HCT116 (cell line): ENCODE data around the gene MAP1LC3B2. TPM values are rescaled to one million over a fixed set of nuclear protein-coding genes. Genes with fewer than 3 reads are reported as not detected.

Experiments
- ATAC-seq: fragments of 200-7000 bp; cut with Tn5 transposase; 2 replicates; pipeline ENCODE4 v1.9.1; 2020; ENCODE audit warnings: mild to moderate bottlenecking, moderate library complexity
- BruUV-seq: library from RNA; stranded (reverse); fragments of 400-500 nt; replicated peaks from 2 replicates; lab custom pipeline; 2021; lab: Mats Ljungman, UMichigan
- CTCF ChIA-PET: fragments of 300-600 bp; sonication (Branson Sonifier 250); formaldehyde crosslinking; loops from one replicate; lab custom pipeline; 2021; ENCODE audit warnings: antibody characterized with exemption; lab: Charles Lee
- POLR2A ChIA-PET: fragments of 300-600, 350-600 bp; sonication (Branson Sonifier 250); formaldehyde crosslinking; loops from one replicate; lab custom pipeline; 2021; ENCODE audit warnings: antibody characterized with exemption; lab: Charles Lee
- RAD21 ChIA-PET, 2 experiments: fragments of 300-600 bp; sonication (Branson Sonifier 250); formaldehyde crosslinking; loops; one replicate each; lab custom pipeline; 2023; ENCODE audit warnings: low total read pairs in 2 of 2; ENCODE audit not compliant: uncharacterized antibody in 2 of 2, unreplicated experiment in 2 of 2, low non-redundant PET in 1 of 2; lab: Charles Lee
- DNase-seq: peaks from one replicate; pipeline ENCODE4 v3.0.0-alpha.2; 2010; ENCODE audit warnings: low read depth, low spot score
- H2AFZ ChIP-seq: fragments of 200-600 bp; shearing (Covaris generic), sonication (generic); 2 replicates; pipeline ENCODE4 v1.6.1; 2017; ENCODE audit warnings: low read depth, mixed run types, mixed read lengths, antibody characterized with exemption, low read length; ENCODE audit not compliant: poor library complexity, severe bottlenecking
- H3K27ac ChIP-seq: 2 replicates; pipeline ENCODE4 v1.5.1; 2012; ENCODE audit warnings: low read depth, low read length
- H3K27me3 ChIP-seq: fragments of 200-600 bp; sonication (generic); 2 replicates; pipeline ENCODE4 v1.6.1; 2016; ENCODE audit warnings: mixed run types, low read length, mixed read lengths; ENCODE audit not compliant: insufficient read depth
- H3K36me3 ChIP-seq, 2 experiments: fragments of 200-500 bp in 1 of 2; fragments of 200-600 bp in 1 of 2; sonication (Bioruptor generic) in 1 of 2; sonication (generic) in 1 of 2; 2 replicates each; pipeline versions ENCODE4 v1.5.1 to v1.6.1; 2014 to 2016; ENCODE audit warnings: low read length in 2 of 2, inconsistent platforms in 1 of 2, mixed read lengths in 1 of 2, mixed run types in 1 of 2; ENCODE audit not compliant: insufficient read depth in 2 of 2, control insufficient read depth in 1 of 2
- H3K4me1 ChIP-seq, 2 experiments: fragments of 200-600 bp in 1 of 2; sonication (generic) in 1 of 2; 2 replicates each; pipeline versions ENCODE4 v1.5.1 to v1.6.1; 2012 to 2017; ENCODE audit warnings: low read length in 2 of 2, inconsistent platforms in 1 of 2, mild to moderate bottlenecking in 1 of 2, mixed read lengths in 1 of 2, mixed run types in 1 of 2, moderate library complexity in 1 of 2; ENCODE audit not compliant: insufficient read depth in 2 of 2, control insufficient read depth in 1 of 2
- H3K4me2 ChIP-seq: fragments of 200-600 bp; sonication (generic); 2 replicates; pipeline ENCODE4 v1.6.1; 2017; ENCODE audit warnings: mixed run types, low read length, mixed read lengths
- H3K4me3 ChIP-seq, 2 experiments: fragments of 200-600 bp in 1 of 2; sonication (generic) in 1 of 2; replicated peaks in 1 of 2; 2 replicates each; pipeline ENCODE4 v1.5.1; 2011 to 2016; ENCODE audit warnings: low read length in 2 of 2, control low read depth in 1 of 2, low read depth in 1 of 2, mild to moderate bottlenecking in 1 of 2, mixed read lengths in 1 of 2, mixed run types in 1 of 2
- H3K79me2 ChIP-seq: fragments of 200-600 bp; sonication (generic); 2 replicates; pipeline ENCODE4 v1.6.1; 2017; ENCODE audit warnings: mild to moderate bottlenecking, mixed run types, low read length, moderate library complexity, mixed read lengths; ENCODE audit not compliant: insufficient read depth
- H3K9ac ChIP-seq: fragments of 200-600 bp; sonication (generic); 2 replicates; pipeline ENCODE4 v1.6.1; 2016; ENCODE audit warnings: low read length, mixed read lengths
- H3K9me2 ChIP-seq: fragments of 200-600 bp; sonication (generic), shearing (Covaris generic); 2 replicates; pipeline ENCODE4 v1.6.1; 2017; ENCODE audit warnings: mixed run types, mild to moderate bottlenecking, moderate library complexity; ENCODE audit not compliant: insufficient read depth
- H3K9me3 ChIP-seq, 2 experiments: fragments of 200-500 bp in 1 of 2; fragments of 200-600 bp in 1 of 2; sonication (Bioruptor generic) in 1 of 2; sonication (generic) in 1 of 2; 2 replicates each; pipeline ENCODE4 v1.6.1; 2014 to 2017; ENCODE audit warnings: low read length in 2 of 2, mixed read lengths in 2 of 2, inconsistent platforms in 1 of 2, low read depth in 1 of 2, mild to moderate bottlenecking in 1 of 2, mixed run types in 1 of 2, moderate library complexity in 1 of 2; ENCODE audit not compliant: control insufficient read depth in 1 of 2, insufficient read depth in 1 of 2
- H4K20me1 ChIP-seq: fragments of 200-600 bp; sonication (generic), shearing (Covaris generic); 2 replicates; pipeline ENCODE4 v1.6.1; 2017; ENCODE audit warnings: mixed run types, mild to moderate bottlenecking, moderate library complexity; ENCODE audit not compliant: insufficient read depth
- CBX3 ChIP-seq: IDR thresholded peaks from 2 replicates; pipeline ENCODE4 v1.6.1; 2012; ENCODE audit warnings: low read depth
- CEBPB ChIP-seq: IDR thresholded peaks from 2 replicates; pipeline ENCODE4 v1.6.1; 2012; ENCODE audit warnings: low read depth
- EGR1 ChIP-seq: IDR thresholded peaks from 2 replicates; pipeline ENCODE4 v1.6.1; 2012; ENCODE audit warnings: low read depth
- ELF1 ChIP-seq: IDR thresholded peaks from 2 replicates; pipeline ENCODE4 v1.6.1; 2012; ENCODE audit warnings: low read depth, borderline replicate concordance
- EZH2 ChIP-seq: fragments of 200-600 bp; sonication (generic); IDR thresholded peaks from 2 replicates; pipeline ENCODE4 v1.6.1; 2017; ENCODE audit warnings: antibody characterized with exemption, mixed run types
- EZH2phosphoT487 ChIP-seq: fragments of 200-600 bp; IDR thresholded peaks from 2 replicates; pipeline ENCODE4 v1.6.1; 2018; ENCODE audit warnings: antibody characterized with exemption, borderline replicate concordance
- FOSL1 ChIP-seq: IDR thresholded peaks from 2 replicates; pipeline ENCODE4 v1.6.1; 2012; ENCODE audit warnings: low read depth
- JUND ChIP-seq: IDR thresholded peaks from 2 replicates; pipeline ENCODE4 v1.6.1; 2012
- POLR2A ChIP-seq: IDR thresholded peaks from 2 replicates; pipeline ENCODE4 v1.7.0; 2011; ENCODE audit warnings: borderline replicate concordance; ENCODE audit not compliant: insufficient read depth, insufficient read length; ENCODE audit errors: extremely low read depth
- POLR2AphosphoS5 ChIP-seq: IDR thresholded peaks from 2 replicates; pipeline ENCODE4 v1.6.1; 2011; ENCODE audit warnings: mild to moderate bottlenecking, low read depth, low read length, moderate library complexity
- RAD21 ChIP-seq: IDR thresholded peaks from 2 replicates; pipeline ENCODE4 v1.6.1; 2012; ENCODE audit warnings: low read depth, mild to moderate bottlenecking
- SP1 ChIP-seq: IDR thresholded peaks from 2 replicates; pipeline ENCODE4 v1.6.1; 2012; ENCODE audit warnings: low read depth
- SRF ChIP-seq: IDR thresholded peaks from 2 replicates; pipeline ENCODE4 v1.6.1; 2012; ENCODE audit warnings: low read depth
- TCF7L2 ChIP-seq: IDR thresholded peaks from 2 replicates; pipeline ENCODE4 v1.7.0; 2011; ENCODE audit warnings: borderline replicate concordance, inconsistent platforms; ENCODE audit not compliant: insufficient read depth, insufficient read length; ENCODE audit errors: extremely low read depth
- YY1 ChIP-seq: IDR thresholded peaks from 2 replicates; pipeline ENCODE4 v1.6.1; 2011; ENCODE audit warnings: low read length, low read depth, moderate library complexity, mild to moderate bottlenecking; ENCODE audit not compliant: insufficient replicate concordance; ENCODE audit errors: extremely low read depth
- ZNF274 ChIP-seq: fragments of 200-500 bp; sonication (Bioruptor generic); IDR thresholded peaks from 2 replicates; pipeline ENCODE4 v1.6.1; 2014; ENCODE audit warnings: mild to moderate bottlenecking, low read depth, low read length, inconsistent platforms
- intact Hi-C: fragments of 100-400 bp; cut with micrococcal nuclease; formaldehyde crosslinking; loops from 2 replicates; pipeline ENCODE4 v1.10.0; 2022
- total RNA-seq: library from RNA; stranded (reverse); gene quantifications from one replicate; pipeline ENCODE4 v1.2.1, GENCODE V29; 2021; ENCODE audit not compliant: unreplicated experiment
- TF ChIP-seq, protein P1 (sequence below): IDR thresholded peaks from 2 replicates; pipeline ENCODE4 v1.6.1; 2012
- TF ChIP-seq, protein P2 (sequence below), 3 experiments: fragments of 200-600 bp in 1 of 3; sonication (generic) in 1 of 3; IDR thresholded peaks in 2 of 3; conservative IDR thresholded peaks in 1 of 3; 2 replicates each; pipeline ENCODE4 v1.5.1; 2012 to 2017; ENCODE audit warnings: low read depth in 2 of 3, low read length in 2 of 3, antibody characterized with exemption in 1 of 3, borderline replicate concordance in 1 of 3, control low read depth in 1 of 3, mild to moderate bottlenecking in 1 of 3, mixed read lengths in 1 of 3, mixed run types in 1 of 3, moderate library complexity in 1 of 3; ENCODE audit not compliant: insufficient read depth in 1 of 3
- TF ChIP-seq, protein P3 (sequence below): IDR thresholded peaks from 2 replicates; pipeline ENCODE4 v1.6.1; 2012
- TF ChIP-seq, protein P4 (sequence below): IDR thresholded peaks from 2 replicates; pipeline ENCODE4 v1.6.1; 2012; ENCODE audit warnings: low read depth

MAP1LC3B2 gene
- total RNA-seq, 1 experiment from 2014 or later = 4.7 TPM

DNA sequence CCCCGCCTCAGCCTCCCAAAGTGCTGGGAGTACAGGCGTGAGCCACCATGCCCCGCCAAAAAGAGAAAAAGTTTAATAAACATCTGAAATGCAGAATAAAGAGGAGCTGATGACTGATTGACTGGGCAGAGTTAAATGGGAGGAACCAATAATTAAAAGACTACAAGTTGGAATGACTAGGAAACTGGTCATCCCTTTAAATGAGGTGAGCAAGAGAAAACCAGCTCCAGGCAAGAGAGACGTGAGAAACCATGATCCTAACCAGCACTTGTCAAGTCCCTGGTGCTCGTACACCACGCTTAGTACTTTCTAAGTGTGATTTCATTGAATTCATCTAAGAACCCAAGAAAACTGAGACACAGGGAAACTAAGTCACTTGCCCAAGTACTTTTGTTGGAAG lies 47.9 kb downstream of the MAP1LC3B2 start:
- no peaks in the 10 kb centered on the region for H3K36me3 ChIP-seq
- no peak for TF ChIP-seq CBX3
- TF ChIP-seq POLR2AphosphoS5 = no peak
- TF ChIP-seq, protein P1, sequence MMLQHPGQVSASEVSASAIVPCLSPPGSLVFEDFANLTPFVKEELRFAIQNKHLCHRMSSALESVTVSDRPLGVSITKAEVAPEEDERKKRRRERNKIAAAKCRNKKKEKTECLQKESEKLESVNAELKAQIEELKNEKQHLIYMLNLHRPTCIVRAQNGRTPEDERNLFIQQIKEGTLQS = no peak
- no peak for TF ChIP-seq EGR1
- TF ChIP-seq EZH2 = no peak
- no peak for TF ChIP-seq EZH2phosphoT487
- no peak for TF ChIP-seq POLR2A
- no peak for TF ChIP-seq ELF1
- TF ChIP-seq, protein P2, sequence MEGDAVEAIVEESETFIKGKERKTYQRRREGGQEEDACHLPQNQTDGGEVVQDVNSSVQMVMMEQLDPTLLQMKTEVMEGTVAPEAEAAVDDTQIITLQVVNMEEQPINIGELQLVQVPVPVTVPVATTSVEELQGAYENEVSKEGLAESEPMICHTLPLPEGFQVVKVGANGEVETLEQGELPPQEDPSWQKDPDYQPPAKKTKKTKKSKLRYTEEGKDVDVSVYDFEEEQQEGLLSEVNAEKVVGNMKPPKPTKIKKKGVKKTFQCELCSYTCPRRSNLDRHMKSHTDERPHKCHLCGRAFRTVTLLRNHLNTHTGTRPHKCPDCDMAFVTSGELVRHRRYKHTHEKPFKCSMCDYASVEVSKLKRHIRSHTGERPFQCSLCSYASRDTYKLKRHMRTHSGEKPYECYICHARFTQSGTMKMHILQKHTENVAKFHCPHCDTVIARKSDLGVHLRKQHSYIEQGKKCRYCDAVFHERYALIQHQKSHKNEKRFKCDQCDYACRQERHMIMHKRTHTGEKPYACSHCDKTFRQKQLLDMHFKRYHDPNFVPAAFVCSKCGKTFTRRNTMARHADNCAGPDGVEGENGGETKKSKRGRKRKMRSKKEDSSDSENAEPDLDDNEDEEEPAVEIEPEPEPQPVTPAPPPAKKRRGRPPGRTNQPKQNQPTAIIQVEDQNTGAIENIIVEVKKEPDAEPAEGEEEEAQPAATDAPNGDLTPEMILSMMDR (IDR thresholded peaks at IDR 0.05 in 2 of 3, conservative IDR thresholded peaks at IDR 0.05 in 1 of 3; ENCODE audit: borderline replicate concordance in 1 of 3, insufficient read depth in 1 of 3, low read depth in 2 of 3, low read length in 2 of 3) = no peak
- TF ChIP-seq SRF = no peak
- TF ChIP-seq, protein P3, sequence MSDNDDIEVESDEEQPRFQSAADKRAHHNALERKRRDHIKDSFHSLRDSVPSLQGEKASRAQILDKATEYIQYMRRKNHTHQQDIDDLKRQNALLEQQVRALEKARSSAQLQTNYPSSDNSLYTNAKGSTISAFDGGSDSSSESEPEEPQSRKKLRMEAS = no peak
- TF ChIP-seq, protein P4, sequence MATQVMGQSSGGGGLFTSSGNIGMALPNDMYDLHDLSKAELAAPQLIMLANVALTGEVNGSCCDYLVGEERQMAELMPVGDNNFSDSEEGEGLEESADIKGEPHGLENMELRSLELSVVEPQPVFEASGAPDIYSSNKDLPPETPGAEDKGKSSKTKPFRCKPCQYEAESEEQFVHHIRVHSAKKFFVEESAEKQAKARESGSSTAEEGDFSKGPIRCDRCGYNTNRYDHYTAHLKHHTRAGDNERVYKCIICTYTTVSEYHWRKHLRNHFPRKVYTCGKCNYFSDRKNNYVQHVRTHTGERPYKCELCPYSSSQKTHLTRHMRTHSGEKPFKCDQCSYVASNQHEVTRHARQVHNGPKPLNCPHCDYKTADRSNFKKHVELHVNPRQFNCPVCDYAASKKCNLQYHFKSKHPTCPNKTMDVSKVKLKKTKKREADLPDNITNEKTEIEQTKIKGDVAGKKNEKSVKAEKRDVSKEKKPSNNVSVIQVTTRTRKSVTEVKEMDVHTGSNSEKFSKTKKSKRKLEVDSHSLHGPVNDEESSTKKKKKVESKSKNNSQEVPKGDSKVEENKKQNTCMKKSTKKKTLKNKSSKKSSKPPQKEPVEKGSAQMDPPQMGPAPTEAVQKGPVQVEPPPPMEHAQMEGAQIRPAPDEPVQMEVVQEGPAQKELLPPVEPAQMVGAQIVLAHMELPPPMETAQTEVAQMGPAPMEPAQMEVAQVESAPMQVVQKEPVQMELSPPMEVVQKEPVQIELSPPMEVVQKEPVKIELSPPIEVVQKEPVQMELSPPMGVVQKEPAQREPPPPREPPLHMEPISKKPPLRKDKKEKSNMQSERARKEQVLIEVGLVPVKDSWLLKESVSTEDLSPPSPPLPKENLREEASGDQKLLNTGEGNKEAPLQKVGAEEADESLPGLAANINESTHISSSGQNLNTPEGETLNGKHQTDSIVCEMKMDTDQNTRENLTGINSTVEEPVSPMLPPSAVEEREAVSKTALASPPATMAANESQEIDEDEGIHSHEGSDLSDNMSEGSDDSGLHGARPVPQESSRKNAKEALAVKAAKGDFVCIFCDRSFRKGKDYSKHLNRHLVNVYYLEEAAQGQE = no peak
- no peak for TF ChIP-seq FOSL1
- TF ChIP-seq RAD21 = no peak
- TF ChIP-seq ZNF274 = no peak
- no peak for TF ChIP-seq TCF7L2
- TF ChIP-seq JUND = no peak
- TF ChIP-seq CEBPB = no peak
- no peak for TF ChIP-seq SP1
- no peak for TF ChIP-seq YY1
- TF ChIP-seq, all 23 proteins: peak for 0
- H2AFZ ChIP-seq = no peak overlapping the region
- CTCF ChIA-PET = no interaction called here
- no peak overlapping the region for H3K4me2 ChIP-seq
- RAD21 ChIA-PET = no interaction called here
- POLR2A ChIA-PET = no interaction called here
- peaks cover 15 to 39% of the 10 kb centered on the region in 2 experiments for H3K4me1 ChIP-seq
- DNase-seq (no peak), ATAC-seq (no peak)
- intact Hi-C loops = loop anchor here (10.0 kb wide), 1 partner anchor 542 kb away; no protein-coding TSS in a partner anchor
- no peak overlapping the region for H3K4me3 ChIP-seq
- H4K20me1 ChIP-seq = no peaks in the 10 kb centered on the region
- no peaks in the 10 kb centered on the region for H3K9me3 ChIP-seq
- no peaks in the 10 kb centered on the region for H3K27me3 ChIP-seq
- no TSS peak for BruUV-seq
- no peak overlapping the region for H3K9ac ChIP-seq
- no peaks in the 10 kb centered on the region for H3K9me2 ChIP-seq
- no peaks in the 10 kb centered on the region for H3K79me2 ChIP-seq
- no peak overlapping the region for H3K27ac ChIP-seq
